GM19324 (cell line): Measurements from ENCODE around the gene OPRM1.
"Not testable (repeated sequence)": the region's sequence is repeated elsewhere in the genome, so short reads cannot be mapped to it uniquely, and the experiment has no call there.

Experiments
- ATAC-seq: cut with Tn5 transposase; IDR thresholded peaks from one replicate; pipeline ENCODE4 v1.9.1; 2021; ENCODE audit warnings: mild to moderate bottlenecking, moderate library complexity; ENCODE audit not compliant: unreplicated experiment, low FRiP score

OPRM1 gene

GRCh38 chr6:154201688-154202087 is 162.6 kb downstream of the OPRM1 start:
- not testable (repeated sequence) for ATAC-seq

GRCh38 chr6:154202339-154202738 is 163.3 kb downstream of the OPRM1 start:
- ATAC-seq = no peak

- ATAC-seq = no peak
Observed at GRCh38 chr6:154202958-154203357, 163.9 kb downstream of the OPRM1 start.

- ATAC-seq = no peak
Observed at GRCh38 chr6:154206141-154206540, 167.1 kb downstream of the OPRM1 start.

- ATAC-seq = no peak
Observed at GRCh38 chr6:154206996-154207395, 168.0 kb downstream of the OPRM1 start.

GRCh38 chr6:154209555-154209954 is 170.5 kb downstream of the OPRM1 start:
- ATAC-seq = no peak

- no peak for ATAC-seq
Observed at GRCh38 chr6:154210678-154211077, 171.6 kb downstream of the OPRM1 start.

GRCh38 chr6:154213782-154214181 is 174.7 kb downstream of the OPRM1 start:
- ATAC-seq = no peak

GRCh38 chr6:154218301-154218700 is 179.3 kb downstream of the OPRM1 start:
- no peak for ATAC-seq

- no peak for ATAC-seq
Observed at GRCh38 chr6:154218787-154219186, 179.7 kb downstream of the OPRM1 start.

GRCh38 chr6:154219250-154219649 is 180.2 kb downstream of the OPRM1 start:
- no peak for ATAC-seq

- ATAC-seq = no peak
Observed at GRCh38 chr6:154222716-154223115, 183.7 kb downstream of the OPRM1 start.

GRCh38 chr6:154223296-154223695 is 184.3 kb downstream of the OPRM1 start:
- ATAC-seq = no peak

- no peak for ATAC-seq
Observed at GRCh38 chr6:154226461-154226860, 187.4 kb downstream of the OPRM1 start.

- no peak for ATAC-seq
Observed at GRCh38 chr6:154227862-154228520, 189.0 kb downstream of the OPRM1 start.

- ATAC-seq = no peak
Observed at GRCh38 chr6:154228521-154228905, 189.5 kb downstream of the OPRM1 start.

- peak; percentile 48 for ATAC-seq
Observed at GRCh38 chr6:154229786-154230185, 190.7 kb downstream of the OPRM1 start.

GRCh38 chr6:154230393-154230792 is 191.4 kb downstream of the OPRM1 start:
- no peak for ATAC-seq

- ATAC-seq = no peak
Observed at GRCh38 chr6:154230910-154231595, 192.0 kb downstream of the OPRM1 start.

GRCh38 chr6:154232013-154232910 is 193.2 kb downstream of the OPRM1 start:
- ATAC-seq = no peak

- no peak for ATAC-seq
Observed at GRCh38 chr6:154233383-154233782, 194.3 kb downstream of the OPRM1 start.
